HG02884 (cell line): ENCODE measurements around the gene GOLGA6C.
"Not testable (repeated sequence)": the region's sequence is repeated elsewhere in the genome, so short reads cannot be mapped to it uniquely, and the experiment has no call there.

ENCODE experiments used
- ATAC-seq: cut with Tn5 transposase; IDR thresholded peaks from one replicate; pipeline ENCODE4 v1.9.1; 2021; ENCODE audit warnings: mild to moderate bottlenecking, moderate library complexity; ENCODE audit not compliant: unreplicated experiment

GOLGA6C gene, protein sequence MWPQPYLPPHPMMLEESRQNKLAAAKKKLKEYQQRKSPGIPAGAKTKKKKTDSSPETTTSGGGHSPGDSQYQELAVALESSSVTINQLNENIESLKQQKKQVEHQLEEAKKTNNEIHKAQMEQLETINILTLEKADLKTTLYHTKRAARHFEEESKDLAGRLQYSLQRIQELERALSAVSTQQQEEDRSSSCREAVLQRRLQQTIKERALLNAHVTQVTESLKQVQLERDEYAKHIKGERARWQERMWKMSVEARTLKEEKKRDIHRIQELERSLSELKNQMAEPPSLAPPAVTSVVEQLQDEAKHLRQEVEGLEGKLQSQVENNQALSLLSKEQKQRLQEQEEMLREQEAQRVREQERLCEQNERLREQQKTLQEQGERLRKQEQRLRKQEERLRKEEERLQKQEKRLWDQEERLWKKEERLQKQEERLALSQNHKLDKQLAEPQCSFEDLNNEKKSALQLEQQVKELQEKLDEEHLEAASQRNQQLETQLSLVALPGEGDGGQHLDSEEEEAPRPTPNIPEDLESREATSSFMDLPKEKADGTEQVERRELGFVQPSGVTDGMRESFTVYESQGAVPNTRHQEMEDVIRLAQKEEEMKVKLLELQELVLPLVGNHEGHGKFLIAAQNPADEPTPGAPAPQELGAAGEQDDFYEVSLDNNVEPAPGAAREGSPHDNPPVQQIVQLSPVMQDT

DNA sequence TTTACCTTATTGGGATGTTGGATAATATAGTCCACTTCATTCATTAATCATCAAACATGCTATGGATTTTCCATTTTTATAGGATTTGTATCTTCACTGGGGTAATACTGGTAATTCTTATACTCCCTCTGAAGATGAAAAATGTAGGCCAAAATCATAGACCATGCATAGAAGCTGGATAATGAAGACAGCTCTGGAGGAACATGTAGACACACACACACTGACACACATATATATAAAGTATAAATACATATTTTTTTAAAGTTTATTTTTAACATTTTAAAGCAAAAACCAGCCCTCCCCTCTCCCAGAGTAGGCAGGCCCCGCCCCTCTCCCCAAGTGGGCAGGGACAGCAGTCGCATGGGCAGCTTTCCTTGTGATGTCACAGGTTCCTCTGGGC lies at the start of gene GOLGA6C:
Gene GOLGA6C (plus strand): TSS at position 301 of the 400 bp plus-strand sequence. CDS start 265 bp downstream, outside the sequence.
- ATAC-seq, result not testable (repeated sequence)

DNA sequence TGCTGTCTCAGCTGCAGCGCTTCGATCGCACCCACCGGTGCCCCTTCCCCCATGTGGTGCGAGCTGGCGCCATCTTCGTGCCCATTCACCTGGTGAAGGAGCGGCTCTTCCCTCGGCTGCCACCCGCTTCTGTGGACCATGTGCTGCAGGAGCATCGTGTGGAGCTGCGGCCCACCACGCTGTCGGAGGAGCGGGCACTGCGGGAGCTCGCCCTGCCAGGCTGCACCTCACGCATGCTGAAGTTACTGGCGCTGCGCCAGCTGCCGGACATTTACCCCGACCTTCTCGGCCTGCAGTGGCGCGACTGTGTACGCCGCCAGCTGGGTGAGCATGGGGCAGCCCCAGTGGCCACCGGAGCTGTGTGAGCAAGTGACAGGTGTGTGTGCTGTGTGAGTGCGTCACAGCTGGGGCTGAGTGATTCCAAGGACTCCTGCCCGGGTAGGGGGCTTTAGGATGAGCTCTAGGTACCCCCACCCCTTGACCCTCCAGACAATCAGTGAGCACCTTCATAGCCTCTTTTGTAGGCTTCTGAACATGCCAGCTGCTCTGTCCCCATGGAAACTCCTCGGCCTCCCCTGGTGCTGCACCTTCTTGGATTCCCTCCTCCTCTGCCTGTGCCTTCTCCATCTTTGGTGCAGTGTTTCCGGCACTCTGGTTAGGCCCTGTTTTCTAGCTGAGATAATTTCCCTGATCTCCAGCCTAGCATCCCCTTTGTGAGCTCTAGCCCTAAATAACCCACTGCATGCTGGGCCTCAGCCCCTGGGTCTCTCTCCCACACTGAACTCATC lies 49.4 kb upstream of the GOLGA6C start:
- ATAC-seq, result no peak

DNA sequence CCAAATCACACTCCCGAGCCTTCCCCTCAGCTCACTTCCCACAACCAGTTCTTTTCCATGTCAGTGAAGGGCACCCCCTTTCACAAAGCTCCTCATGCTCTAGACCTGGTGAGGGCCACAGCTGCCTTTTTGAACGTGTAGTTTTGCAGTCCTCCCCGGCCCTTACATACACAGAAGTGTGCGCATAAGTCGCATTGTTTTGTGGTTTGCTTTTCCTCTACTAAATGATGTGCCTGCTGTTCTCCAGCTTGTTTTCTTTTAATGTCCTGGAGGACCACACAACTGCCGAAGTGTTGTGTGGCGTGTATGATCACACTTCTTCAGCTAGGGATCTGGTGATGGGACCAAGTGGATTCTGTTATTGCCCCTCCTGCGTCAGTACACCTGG lies 48.9 kb upstream of the GOLGA6C start:
- ATAC-seq, result no peak

DNA sequence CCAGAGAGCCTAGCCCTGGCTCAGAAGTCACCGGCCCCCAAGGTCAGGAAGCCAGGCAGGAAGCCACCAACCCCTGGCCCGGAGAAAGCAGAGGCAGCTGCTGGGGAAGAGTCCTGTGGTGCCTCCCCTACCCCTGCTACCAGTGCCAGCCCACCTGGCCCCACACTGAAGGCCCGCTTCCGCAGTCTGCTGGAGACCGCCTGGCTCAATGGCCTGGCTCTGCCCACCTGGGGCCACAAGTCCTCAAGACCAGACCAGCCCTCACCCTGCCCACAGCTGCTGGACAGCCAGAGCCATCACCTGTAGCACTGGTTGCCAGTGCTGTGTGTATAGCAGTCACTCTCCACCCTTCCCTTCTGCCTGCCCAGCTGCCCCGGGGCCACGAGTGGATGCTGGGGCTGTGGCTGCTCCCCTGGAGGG lies 47.3 kb upstream of the GOLGA6C start:
- ATAC-seq, result no peak

DNA sequence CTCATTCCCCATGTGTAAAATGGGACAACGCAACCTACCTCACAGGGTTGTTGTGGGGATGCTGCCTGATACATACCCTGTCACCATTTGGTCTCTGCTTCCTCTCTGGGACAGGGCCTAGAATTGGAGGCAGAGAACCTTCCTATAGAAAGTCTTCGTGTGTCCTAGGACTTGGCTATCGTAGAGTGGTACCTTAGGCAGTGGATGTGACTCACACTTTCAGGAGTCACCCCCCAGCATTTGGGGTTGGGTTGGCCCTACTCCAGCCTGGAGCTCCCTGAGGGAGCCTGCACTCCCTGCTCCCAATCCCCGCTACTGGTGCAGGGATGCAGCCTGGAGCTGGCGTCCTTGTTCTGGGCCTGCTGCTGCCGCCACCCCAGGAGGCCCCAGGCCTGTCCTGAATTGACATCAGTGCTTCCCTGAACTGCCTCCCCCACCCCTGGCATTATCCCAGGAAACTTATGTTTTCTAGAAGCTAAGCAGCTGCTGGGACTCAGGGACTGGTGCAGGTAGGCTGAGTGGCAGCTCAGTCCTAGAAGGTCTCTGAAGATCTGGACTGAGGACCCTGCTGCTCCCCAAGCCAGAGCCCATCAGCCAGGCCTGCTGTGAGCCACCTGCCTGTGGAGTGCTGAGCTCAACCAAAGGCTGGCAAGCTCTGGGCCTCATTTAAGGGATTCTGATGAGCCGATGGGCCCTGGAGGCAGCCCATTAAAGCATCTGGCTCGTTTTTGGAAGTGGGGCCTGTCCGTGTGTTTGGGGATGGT lies 46.5 kb upstream of the GOLGA6C start:
- no peak for ATAC-seq

DNA sequence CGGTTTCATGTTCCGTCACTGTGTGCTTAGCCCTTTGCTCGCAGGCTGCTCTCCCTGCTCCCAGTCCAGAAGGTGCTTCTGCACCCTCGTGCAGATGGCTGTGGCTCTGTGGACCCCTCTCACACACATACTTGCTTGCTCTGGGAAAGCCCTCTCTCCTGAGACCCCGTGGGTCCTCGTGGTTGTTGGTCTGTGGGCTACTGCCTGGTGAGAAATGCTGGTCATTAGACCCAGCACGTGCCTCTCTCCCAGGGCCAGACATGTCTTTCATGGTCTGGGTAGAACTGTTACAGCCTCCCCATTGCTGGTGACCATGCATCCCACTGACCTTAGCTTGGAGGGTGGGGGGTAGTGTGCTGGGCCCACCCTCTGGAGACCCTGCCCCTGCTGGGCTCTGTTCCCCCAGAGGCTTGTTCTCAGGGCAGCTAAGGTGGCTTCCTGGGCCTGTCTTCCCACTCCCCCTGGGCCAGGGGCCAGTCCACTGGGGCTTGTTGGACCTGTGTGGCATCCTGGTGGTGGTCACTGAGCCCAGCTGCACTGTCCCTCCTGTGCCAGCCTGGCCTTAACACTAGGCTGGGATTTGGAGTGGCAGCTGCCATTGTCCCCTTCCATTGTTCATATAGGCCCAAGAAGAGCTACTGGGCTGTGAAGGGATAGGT lies 45.8 kb upstream of the GOLGA6C start:
- no peak for ATAC-seq

DNA sequence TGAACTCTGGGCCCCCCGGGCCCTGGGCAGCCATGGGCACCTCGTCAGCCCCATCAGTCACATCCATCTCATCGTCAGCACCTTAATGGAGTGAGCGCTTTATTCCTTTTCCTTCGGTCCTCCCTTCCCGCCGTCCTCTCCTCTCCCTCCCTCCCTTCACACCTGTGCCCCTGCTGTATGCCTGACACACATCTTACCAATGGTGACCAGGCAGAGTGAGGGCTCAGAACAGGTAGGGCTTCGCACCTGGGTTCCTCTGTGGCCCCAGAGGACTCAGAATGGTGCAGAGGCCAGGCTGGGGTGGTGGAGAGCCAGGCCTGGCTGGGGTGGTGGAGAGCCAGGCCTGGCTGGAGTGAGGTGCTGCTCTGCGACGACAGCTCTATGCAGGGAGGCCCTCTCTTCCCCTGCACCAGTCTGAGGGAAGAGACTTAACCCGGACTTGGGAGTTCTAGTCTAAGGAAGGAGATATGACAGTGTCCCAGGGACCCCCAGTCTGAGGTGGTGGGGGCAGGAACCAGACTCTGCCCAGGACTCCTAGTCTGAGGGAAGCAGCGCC lies 44.8 kb upstream of the GOLGA6C start:
- ATAC-seq, result no peak

DNA sequence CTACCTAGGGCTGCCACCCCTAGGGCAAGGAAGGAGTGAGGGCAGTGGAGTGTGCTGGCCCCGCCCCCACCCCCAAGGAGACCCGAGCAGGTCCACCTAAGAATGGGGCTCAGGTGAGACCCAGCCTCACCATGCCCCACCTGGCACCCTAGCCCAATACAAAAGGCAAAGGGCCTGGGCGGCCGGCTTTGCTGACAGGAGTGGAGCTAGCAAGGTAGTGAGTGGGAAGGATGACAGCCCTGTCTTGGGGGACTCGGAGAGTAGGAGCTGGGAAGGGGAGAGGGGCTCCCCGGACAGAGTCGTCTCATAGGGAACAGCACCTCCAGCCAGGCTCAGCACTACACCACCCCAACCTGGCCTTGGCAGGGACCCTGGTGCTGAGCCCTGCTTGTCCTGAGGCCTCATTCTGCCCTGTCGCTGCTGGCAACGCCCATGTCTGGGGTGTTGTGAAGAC lies 44.3 kb upstream of the GOLGA6C start:
- ATAC-seq, result no peak

DNA sequence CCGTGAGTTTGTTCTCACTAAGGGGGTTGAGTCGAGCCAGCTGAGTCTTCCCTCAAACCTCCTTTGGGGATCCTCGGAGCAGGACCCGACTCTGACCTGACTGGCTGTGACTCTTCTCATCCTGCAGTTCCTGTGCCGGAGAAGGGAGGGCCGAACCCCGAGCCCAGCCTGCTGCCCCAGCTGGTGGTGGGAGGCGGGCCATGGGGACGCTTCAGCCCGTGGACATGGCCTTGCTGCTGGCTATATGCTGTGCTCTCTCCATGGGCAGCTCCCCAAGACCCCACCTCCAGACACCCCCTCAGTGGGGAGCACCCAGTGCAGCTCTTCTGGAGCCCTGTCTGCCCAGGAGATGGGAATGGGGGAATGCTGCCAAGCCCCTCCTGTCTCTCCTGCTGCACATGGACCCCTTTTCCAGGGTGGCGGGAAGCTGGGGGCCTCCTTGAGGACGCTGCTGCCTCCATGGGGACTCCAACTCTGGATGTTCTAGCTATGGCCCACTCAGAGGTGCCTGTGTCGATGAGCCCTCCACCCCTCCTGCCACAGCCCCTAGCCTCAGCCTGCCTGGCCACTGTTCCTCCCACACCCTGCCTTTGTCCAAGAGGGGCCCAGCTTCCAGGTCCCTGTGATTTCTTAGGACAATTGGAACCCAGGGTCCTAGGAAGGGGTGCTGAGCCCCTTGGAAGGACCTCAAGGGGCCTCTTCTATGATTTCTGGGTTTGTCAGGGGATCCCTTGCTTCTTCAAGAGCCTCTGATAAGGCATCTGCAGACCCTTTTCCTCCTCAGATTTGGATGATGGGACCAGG lies 43.6 kb upstream of the GOLGA6C start:
- ATAC-seq, result no peak

DNA sequence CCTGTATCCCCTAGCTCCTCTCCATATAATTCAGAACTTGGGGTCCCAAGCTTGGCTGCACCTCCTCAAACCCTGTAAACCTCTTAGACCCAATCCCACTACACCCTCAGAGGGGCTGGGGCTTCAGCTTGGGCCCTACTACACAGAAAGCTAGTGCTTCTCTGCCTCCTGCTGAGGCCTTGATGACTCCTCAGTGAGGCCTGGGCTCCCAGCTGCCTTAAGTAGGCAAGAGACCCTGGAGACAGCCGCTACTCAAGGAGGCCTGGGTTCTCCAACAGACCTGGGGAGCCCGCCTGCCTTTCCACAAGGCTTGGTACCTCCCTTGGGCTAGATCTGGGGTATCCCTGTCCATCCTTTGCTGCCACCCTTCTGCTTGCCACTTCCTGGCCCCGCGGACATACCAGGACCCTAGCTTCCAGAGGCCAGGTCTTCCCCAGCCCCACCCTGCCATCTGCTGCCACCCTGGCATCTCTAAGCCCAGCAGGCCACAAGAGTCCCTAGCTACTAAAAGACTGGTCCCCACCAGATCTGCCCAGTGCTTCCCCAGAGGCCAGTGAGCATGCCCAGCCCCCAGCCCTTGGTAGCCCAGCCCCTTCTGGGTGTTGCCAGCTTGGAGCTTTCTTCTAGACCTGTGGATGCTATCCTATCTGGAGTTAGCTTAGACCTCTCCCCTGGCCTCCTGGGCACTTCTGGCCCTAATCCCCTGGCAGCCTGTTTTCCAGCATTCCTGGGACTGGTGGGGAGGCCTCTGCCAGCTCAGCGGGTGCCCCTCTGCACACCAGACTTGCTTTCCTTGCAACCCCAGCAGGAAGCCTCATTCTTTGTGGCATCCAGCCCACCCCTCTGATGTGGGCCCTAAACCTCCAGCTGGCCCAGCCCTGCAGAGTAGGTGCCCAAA lies 42.8 kb upstream of the GOLGA6C start:
- no peak for ATAC-seq

DNA sequence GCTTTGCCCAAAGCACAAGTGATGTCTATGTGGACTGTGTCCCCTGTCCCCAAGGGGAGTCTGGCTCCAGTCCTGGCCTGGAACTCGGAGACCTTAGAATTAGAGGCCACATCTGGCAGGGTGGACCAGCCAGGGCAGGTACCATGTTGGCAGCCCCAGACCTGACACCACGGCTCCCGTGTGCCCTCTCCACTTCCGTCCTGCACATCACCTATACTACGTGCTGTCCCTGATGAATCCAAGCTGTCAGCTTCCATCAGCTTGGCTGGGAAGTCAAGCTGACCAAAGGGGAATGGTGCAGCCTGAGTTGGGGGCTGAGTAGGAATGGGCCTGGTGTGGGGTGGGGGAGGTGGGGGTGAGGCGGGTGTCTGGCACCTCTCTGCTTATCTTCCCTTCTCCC lies 41.1 kb upstream of the GOLGA6C start:
- ATAC-seq, result no peak

DNA sequence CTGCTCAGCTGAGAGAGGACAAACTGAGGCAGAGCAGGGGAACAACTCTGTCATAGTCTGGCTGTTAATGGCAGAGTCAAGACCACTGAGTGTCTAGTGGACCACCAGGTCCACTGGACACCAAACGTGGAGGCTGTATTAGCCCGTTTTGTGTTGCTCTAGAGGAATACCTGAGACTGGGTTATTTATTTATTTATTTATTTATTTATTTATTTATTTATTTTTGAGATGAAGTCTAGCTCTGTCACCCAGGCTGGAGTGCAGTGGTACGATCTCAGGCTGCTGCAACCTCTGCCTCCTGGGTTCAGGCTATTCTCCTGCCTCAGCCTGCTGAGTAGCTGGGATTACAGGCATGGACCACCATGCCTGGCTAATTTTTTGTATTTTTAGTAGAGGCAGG lies 40.6 kb upstream of the GOLGA6C start:
- ATAC-seq, result not testable (repeated sequence)

DNA sequence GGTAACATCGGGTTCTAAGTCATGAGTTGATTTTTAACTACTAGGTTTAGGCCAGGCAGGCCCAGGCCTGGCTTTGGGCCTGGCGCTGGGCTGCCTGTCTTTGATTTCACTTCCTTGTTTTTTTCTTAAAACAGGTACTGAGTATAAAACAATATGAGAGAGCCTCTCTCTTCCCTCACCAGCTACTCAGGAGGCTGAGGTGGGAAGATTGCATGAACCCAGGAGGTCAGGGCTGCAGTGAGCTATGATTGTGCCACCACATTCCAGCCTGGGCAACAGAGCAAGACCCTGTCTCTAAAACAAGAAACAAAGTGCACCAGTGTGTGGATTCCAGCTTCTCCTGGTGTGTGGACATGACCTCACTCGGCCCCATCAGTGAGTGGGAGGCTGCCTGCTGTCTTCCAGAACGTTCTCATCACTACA lies 38.6 kb upstream of the GOLGA6C start:
- ATAC-seq, result not testable (repeated sequence)

DNA sequence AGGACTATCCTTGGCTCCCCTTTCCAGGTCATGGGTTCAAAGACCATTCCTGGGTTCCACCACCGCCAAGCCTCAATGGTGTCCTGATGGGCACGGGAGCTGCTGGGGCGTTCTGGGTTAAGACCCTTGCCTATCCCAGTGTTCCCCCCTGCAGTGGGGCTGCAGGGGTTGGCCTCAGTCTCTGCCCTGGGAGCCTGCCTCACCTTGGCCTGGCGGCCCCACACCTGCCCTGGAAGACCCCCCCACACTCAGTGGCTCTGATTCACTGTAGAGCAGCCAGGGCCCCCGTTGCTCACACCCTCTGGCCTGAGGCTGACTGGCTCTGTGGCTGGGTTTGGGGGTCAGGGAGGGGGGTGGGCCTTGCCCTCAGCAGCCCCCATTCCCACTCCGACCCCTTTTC lies 34.4 kb upstream of the GOLGA6C start:
- ATAC-seq, result no peak

DNA sequence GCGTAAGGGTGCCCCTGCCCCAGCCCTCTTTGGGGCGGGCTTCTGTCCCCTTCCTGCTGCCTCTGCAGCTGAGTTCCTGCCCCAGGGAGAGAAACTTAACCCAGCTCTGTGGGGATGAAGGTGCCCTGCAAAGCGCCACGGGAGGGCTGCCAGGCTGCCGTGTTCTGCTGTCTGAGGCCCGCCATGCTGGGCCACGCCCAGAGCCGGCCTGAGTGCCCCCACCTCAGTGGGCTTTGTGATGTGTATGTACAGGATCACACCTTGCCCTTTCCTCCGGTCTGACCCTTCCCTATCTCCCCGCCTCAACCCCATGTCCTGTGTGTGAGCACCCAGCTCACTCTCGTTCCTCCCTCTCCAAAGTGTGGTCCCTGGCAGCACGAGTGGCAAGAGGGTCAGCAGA lies 33.9 kb upstream of the GOLGA6C start:
- no peak for ATAC-seq

DNA sequence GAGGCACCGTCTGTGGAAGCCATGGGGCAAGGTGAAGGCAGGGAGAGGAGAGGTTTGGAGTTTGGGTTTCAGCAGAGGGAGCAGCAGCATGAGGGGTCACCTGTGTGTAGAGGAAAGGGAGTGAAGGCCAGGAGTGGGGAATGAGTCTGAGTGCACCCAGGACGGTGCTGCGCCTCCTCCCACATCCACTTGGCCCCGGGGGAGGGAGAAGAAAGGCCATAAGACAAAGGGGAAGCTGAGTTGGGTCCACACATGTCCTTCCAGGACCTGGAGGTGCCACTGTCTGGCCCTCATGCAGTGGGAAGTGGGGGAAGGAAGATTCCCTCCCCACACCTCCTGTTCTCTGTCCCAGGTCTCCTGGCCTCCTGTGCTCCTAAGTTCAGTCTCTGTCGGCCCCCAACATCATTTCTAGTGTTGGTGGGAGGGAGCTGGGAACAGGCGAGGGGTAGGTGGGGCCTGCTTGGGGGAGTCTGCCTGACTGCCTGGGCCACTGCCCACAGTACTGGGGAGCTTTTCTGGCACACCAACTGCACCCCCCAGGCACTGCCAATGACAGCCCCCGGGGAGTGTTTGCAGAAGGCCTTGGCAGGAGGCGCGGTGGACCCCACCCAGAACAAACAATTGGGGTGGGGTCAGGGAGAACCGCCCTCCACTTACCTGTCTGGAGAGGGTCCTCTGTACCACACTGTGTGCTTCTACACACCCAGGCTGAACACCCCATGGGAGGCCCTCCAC lies 32.9 kb upstream of the GOLGA6C start:
- not testable (repeated sequence) for ATAC-seq
